IPS-18a (cell line): ENCODE data around the gene NXN.
"Not testable (repeated sequence)": the region's sequence is repeated elsewhere in the genome, so short reads cannot be mapped to it uniquely, and the experiment has no call there.

Source experiments
- H3K27ac ChIP-seq: one replicate; pipeline ENCODE4 v1.5.1; 2013; ENCODE audit warnings: low read length
- H3K27me3 ChIP-seq: one replicate; pipeline ENCODE4 v1.6.1; 2013; ENCODE audit warnings: mild to moderate bottlenecking, low read length; ENCODE audit not compliant: control insufficient read depth, insufficient read depth
- H3K36me3 ChIP-seq: one replicate; pipeline ENCODE4 v1.6.1; 2013; ENCODE audit warnings: low read depth, low read length; ENCODE audit not compliant: control insufficient read depth
- H3K4me1 ChIP-seq: one replicate; pipeline ENCODE4 v1.6.1; 2013; ENCODE audit warnings: low read depth, low read length; ENCODE audit not compliant: control insufficient read depth
- H3K4me3 ChIP-seq: one replicate; pipeline ENCODE4 v1.5.1; 2013; ENCODE audit warnings: low read length
- H3K9ac ChIP-seq: one replicate; pipeline ENCODE4 v1.6.1; 2013; ENCODE audit warnings: mild to moderate bottlenecking, low read length, moderate library complexity
- H3K9me3 ChIP-seq: one replicate; pipeline ENCODE4 v1.6.1; 2013; ENCODE audit warnings: low read depth, low read length; ENCODE audit not compliant: control insufficient read depth

The NXN gene

GRCh38 chr17:778096-778495 lies 201.5 kb downstream of the NXN start:
- no peak overlapping the region for H3K4me3 ChIP-seq
- no peak overlapping the region for H3K9ac ChIP-seq
- H3K4me1 ChIP-seq = no peaks in the 10 kb centered on the region
- no peaks in the 10 kb centered on the region for H3K9me3 ChIP-seq
- H3K27ac ChIP-seq = no peak overlapping the region
- H3K27me3 ChIP-seq = no peaks in the 10 kb centered on the region
- H3K36me3 ChIP-seq = peaks cover 54% of the 10 kb centered on the region

GRCh38 chr17:774313-774584 lies 205.3 kb downstream of the NXN start:
- H3K4me3 ChIP-seq = no peak overlapping the region
- H3K4me1 ChIP-seq = no peaks in the 10 kb centered on the region
- H3K9me3 ChIP-seq = no peaks in the 10 kb centered on the region
- H3K27ac ChIP-seq = no peak overlapping the region
- H3K36me3 ChIP-seq = peaks cover 82% of the 10 kb centered on the region
- no peak overlapping the region for H3K9ac ChIP-seq
- no peaks in the 10 kb centered on the region for H3K27me3 ChIP-seq

- Histone ChIP-seq H3K27me3 (no peaks in the 10 kb centered on the region), H3K9me3 (no peaks in the 10 kb centered on the region), H3K9ac (no peak overlapping the region), H3K27ac (no peak overlapping the region), H3K36me3 (peaks cover 85% of the 10 kb centered on the region), H3K4me1 (no peaks in the 10 kb centered on the region), H3K4me3 (no peak overlapping the region)
These were observed 205.9 kb downstream of the NXN start for GRCh38 chr17:773467-774312.

- Histone ChIP-seq H3K4me1 (no peaks in the 10 kb centered on the region), H3K4me3 (no peak overlapping the region), H3K36me3 (peaks cover 78% of the 10 kb centered on the region), H3K27ac (no peak overlapping the region), H3K27me3 (no peaks in the 10 kb centered on the region), H3K9me3 (no peaks in the 10 kb centered on the region), H3K9ac (no peak overlapping the region)
These were observed 206.6 kb downstream of the NXN start for GRCh38 chr17:773016-773415.

- Histone ChIP-seq H3K4me3 (no peak overlapping the region), H3K9me3 (no peaks in the 10 kb centered on the region), H3K27ac (no peak overlapping the region), H3K36me3 (peaks cover 56% of the 10 kb centered on the region), H3K4me1 (no peaks in the 10 kb centered on the region), H3K27me3 (no peaks in the 10 kb centered on the region), H3K9ac (no peak overlapping the region)
These were observed 212.5 kb downstream of the NXN start for GRCh38 chr17:767076-767475.

GRCh38 chr17:760371-760770 lies 219.2 kb downstream of the NXN start:
- H3K36me3 ChIP-seq = peaks cover 38% of the 10 kb centered on the region
- H3K9ac ChIP-seq = no peak overlapping the region
- H3K27me3 ChIP-seq = no peaks in the 10 kb centered on the region
- H3K9me3 ChIP-seq = no peaks in the 10 kb centered on the region
- no peaks in the 10 kb centered on the region for H3K4me1 ChIP-seq
- H3K27ac ChIP-seq = no peak overlapping the region
- no peak overlapping the region for H3K4me3 ChIP-seq

GRCh38 chr17:759964-760363 lies 219.6 kb downstream of the NXN start:
- Histone ChIP-seq H3K27me3 (no peaks in the 10 kb centered on the region), H3K9ac (no peak overlapping the region), H3K36me3 (peaks cover 34% of the 10 kb centered on the region), H3K4me3 (no peak overlapping the region), H3K4me1 (no peaks in the 10 kb centered on the region), H3K27ac (no peak overlapping the region), H3K9me3 (no peaks in the 10 kb centered on the region)

GRCh38 chr17:756010-756567 lies 223.5 kb downstream of the NXN start:
- H3K4me3 ChIP-seq, H3K4me1 ChIP-seq, H3K27me3 ChIP-seq, H3K9me3 ChIP-seq, H3K27ac ChIP-seq, H3K9ac ChIP-seq: not testable (repeated sequence)
- H3K36me3 ChIP-seq = peaks cover 20% of the 10 kb centered on the region

GRCh38 chr17:755319-755961 lies 224.1 kb downstream of the NXN start:
- not testable (repeated sequence) for H3K4me3 ChIP-seq, H3K27me3 ChIP-seq, H3K9me3 ChIP-seq, H3K4me1 ChIP-seq, H3K9ac ChIP-seq, H3K27ac ChIP-seq
- peaks cover 17% of the 10 kb centered on the region for H3K36me3 ChIP-seq

GRCh38 chr17:753418-753817 lies 226.2 kb downstream of the NXN start:
- Histone ChIP-seq H3K9ac (no peak overlapping the region), H3K9me3 (no peaks in the 10 kb centered on the region), H3K4me3 (no peak overlapping the region), H3K27ac (no peak overlapping the region), H3K27me3 (no peaks in the 10 kb centered on the region), H3K36me3 (peaks cover 5% of the 10 kb centered on the region), H3K4me1 (no peaks in the 10 kb centered on the region)

- no peak overlapping the region for H3K27ac ChIP-seq
- H3K27me3 ChIP-seq = no peaks in the 10 kb centered on the region
- no peaks in the 10 kb centered on the region for H3K9me3 ChIP-seq
- H3K4me1 ChIP-seq = no peaks in the 10 kb centered on the region
- H3K9ac ChIP-seq = peak overlapping the region; percentile 75
- H3K4me3 ChIP-seq = peak overlapping the region; percentile 87
- H3K36me3 ChIP-seq = peaks cover 4% of the 10 kb centered on the region
These were observed 226.9 kb downstream of the NXN start for GRCh38 chr17:752620-753219.
